Measurements from ENCODE around the gene TEN1.

TEN1 gene

GRCh38 chr17:75943491-75943890 is 35.5 kb upstream of the TEN1 start:
- Histone ChIP-seq H3K4me3 (ENCODE audit: low read length in 2 of 2) (no peak overlapping the region), H3K4me1 (ENCODE audit: control insufficient read depth in 2 of 2, insufficient read depth in 1 of 2, low read depth in 1 of 2, low read length in 2 of 2) (peaks cover 2 to 4% of the 10 kb centered on the region in 2 donors), H3K14ac (ENCODE audit: low read length) (no peak overlapping the region), H4K8ac (ENCODE audit: low read depth, low read length) (no peak overlapping the region), H3K23ac (ENCODE audit: low read depth, low read length, poor library complexity) (no peak overlapping the region), H2AFZ (ENCODE audit: low read length) (no peak overlapping the region), H3K9me3 (replicated peaks in 1 of 2; ENCODE audit: control insufficient read depth in 2 of 2, insufficient read depth in 1 of 2, low read depth in 1 of 2, low read length in 2 of 2) (no peaks in the 10 kb centered on the region), H2BK15ac (ENCODE audit: low read length) (no peak overlapping the region), H2BK5ac (ENCODE audit: low read length) (no peak overlapping the region), H3K4me2 (ENCODE audit: insufficient read depth, low read length, poor library complexity, severe bottlenecking) (no peak overlapping the region), H3K27ac (replicated peaks; ENCODE audit: low read length) (no peak overlapping the region), H3K27me3 (ENCODE audit: control insufficient read depth in 3 of 3, insufficient read depth in 3 of 3, low read depth in 1 of 3, low read length in 3 of 3) (no peaks in the 10 kb centered on the region), H3K18ac (ENCODE audit: low read length) (no peak overlapping the region), H2AK5ac (ENCODE audit: low read depth, low read length) (no peak overlapping the region), H3K4ac (ENCODE audit: low read length) (no peak overlapping the region), H2BK12ac (ENCODE audit: low read length) (no peak overlapping the region), H3K9ac (ENCODE audit: low read depth, low read length, poor library complexity) (no peak overlapping the region), H3K36me3 (replicated peaks in 1 of 2; ENCODE audit: control insufficient read depth in 2 of 2, insufficient read depth in 2 of 2, low read length in 2 of 2) (peaks cover 1 to 35% of the 10 kb centered on the region in 2 donors), H2BK120ac (ENCODE audit: low read depth, low read length) (no peak overlapping the region), H4K91ac (ENCODE audit: low read depth, low read length, poor library complexity) (no peak overlapping the region), H3K79me1 (ENCODE audit: low read depth, low read length) (no peaks in the 10 kb centered on the region)
- WGBS, 2 donors (ENCODE audit: extremely low coverage in 2 of 2, insufficient read length in 2 of 2, insufficient replicate concordance in 1 of 2), result no CpG with 5 or more reads among the region's 1 CpG
- no peak for DNase-seq (ENCODE audit: low spot score)

- Histone ChIP-seq H3K9ac (ENCODE audit: low read depth, low read length, poor library complexity) (no peak overlapping the region), H4K8ac (ENCODE audit: low read depth, low read length) (no peak overlapping the region), H3K27me3 (ENCODE audit: control insufficient read depth in 3 of 3, insufficient read depth in 3 of 3, low read depth in 1 of 3, low read length in 3 of 3) (no peaks in the 10 kb centered on the region), H3K79me1 (ENCODE audit: low read depth, low read length) (no peaks in the 10 kb centered on the region), H3K4me1 (ENCODE audit: control insufficient read depth in 2 of 2, insufficient read depth in 1 of 2, low read depth in 1 of 2, low read length in 2 of 2) (peaks cover 2 to 4% of the 10 kb centered on the region in 2 donors), H3K14ac (ENCODE audit: low read length) (no peak overlapping the region), H2BK120ac (ENCODE audit: low read depth, low read length) (no peak overlapping the region), H3K27ac (replicated peaks; ENCODE audit: low read length) (no peak overlapping the region), H3K4ac (ENCODE audit: low read length) (no peak overlapping the region), H2BK12ac (ENCODE audit: low read length) (no peak overlapping the region), H3K4me2 (ENCODE audit: insufficient read depth, low read length, poor library complexity, severe bottlenecking) (no peak overlapping the region), H3K36me3 (replicated peaks in 1 of 2; ENCODE audit: control insufficient read depth in 2 of 2, insufficient read depth in 2 of 2, low read length in 2 of 2) (peaks cover 5 to 52% of the 10 kb centered on the region in 2 donors), H2AK5ac (ENCODE audit: low read depth, low read length) (no peak overlapping the region), H3K23ac (ENCODE audit: low read depth, low read length, poor library complexity) (no peak overlapping the region), H2AFZ (ENCODE audit: low read length) (no peak overlapping the region), H3K18ac (ENCODE audit: low read length) (no peak overlapping the region), H3K4me3 (ENCODE audit: low read length in 2 of 2) (no peak overlapping the region), H3K9me3 (replicated peaks in 1 of 2; ENCODE audit: control insufficient read depth in 2 of 2, insufficient read depth in 1 of 2, low read depth in 1 of 2, low read length in 2 of 2) (no peaks in the 10 kb centered on the region), H4K91ac (ENCODE audit: low read depth, low read length, poor library complexity) (no peak overlapping the region), H2BK5ac (ENCODE audit: low read length) (no peak overlapping the region), H2BK15ac (ENCODE audit: low read length) (no peak overlapping the region)
- no CpG with 5 or more reads among the region's 2 CpGs for WGBS, 2 donors (ENCODE audit: extremely low coverage in 2 of 2, insufficient read length in 2 of 2, insufficient replicate concordance in 1 of 2)
- no peak for DNase-seq (ENCODE audit: low spot score)
These were observed 33.8 kb upstream of the TEN1 start for GRCh38 chr17:75945211-75945610.

GRCh38 chr17:75950421-75950820 is 28.6 kb upstream of the TEN1 start:
- H3K4ac ChIP-seq (ENCODE audit: low read length), result no peak overlapping the region
- no peak overlapping the region for H3K23ac ChIP-seq (ENCODE audit: low read depth, low read length, poor library complexity)
- H3K27me3 ChIP-seq (ENCODE audit: control insufficient read depth in 3 of 3, insufficient read depth in 3 of 3, low read depth in 1 of 3, low read length in 3 of 3), result no peaks in the 10 kb centered on the region
- H3K9ac ChIP-seq (ENCODE audit: low read depth, low read length, poor library complexity), result no peak overlapping the region
- H3K4me2 ChIP-seq (ENCODE audit: insufficient read depth, low read length, poor library complexity, severe bottlenecking), result no peak overlapping the region
- H3K9me3 ChIP-seq (replicated peaks in 1 of 2; ENCODE audit: control insufficient read depth in 2 of 2, insufficient read depth in 1 of 2, low read depth in 1 of 2, low read length in 2 of 2), result no peaks in the 10 kb centered on the region
- no peak overlapping the region for H4K8ac ChIP-seq (ENCODE audit: low read depth, low read length)
- DNase-seq (ENCODE audit: low spot score), result no peak
- H3K4me1 ChIP-seq (ENCODE audit: control insufficient read depth in 2 of 2, insufficient read depth in 1 of 2, low read depth in 1 of 2, low read length in 2 of 2), result no peaks in the 10 kb centered on the region
- no peak overlapping the region for H2BK120ac ChIP-seq (ENCODE audit: low read depth, low read length)
- H2BK5ac ChIP-seq (ENCODE audit: low read length), result no peak overlapping the region
- no peak overlapping the region for H2AK5ac ChIP-seq (ENCODE audit: low read depth, low read length)
- H3K14ac ChIP-seq (ENCODE audit: low read length), result no peak overlapping the region
- H2BK12ac ChIP-seq (ENCODE audit: low read length), result no peak overlapping the region
- no peak overlapping the region for H2AFZ ChIP-seq (ENCODE audit: low read length)
- H3K18ac ChIP-seq (ENCODE audit: low read length), result no peak overlapping the region
- no peak overlapping the region for H3K4me3 ChIP-seq (ENCODE audit: low read length in 2 of 2)
- H3K36me3 ChIP-seq (replicated peaks in 1 of 2; ENCODE audit: control insufficient read depth in 2 of 2, insufficient read depth in 2 of 2, low read length in 2 of 2), result peaks cover 17 to 89% of the 10 kb centered on the region in 2 donors
- H3K27ac ChIP-seq (replicated peaks; ENCODE audit: low read length), result no peak overlapping the region
- WGBS, 2 donors (ENCODE audit: extremely low coverage in 2 of 2, insufficient read length in 2 of 2, insufficient replicate concordance in 1 of 2), result no CpG with 5 or more reads among the region's 6 CpGs
- H2BK15ac ChIP-seq (ENCODE audit: low read length), result no peak overlapping the region
- H3K79me1 ChIP-seq (ENCODE audit: low read depth, low read length), result no peaks in the 10 kb centered on the region
- no peak overlapping the region for H4K91ac ChIP-seq (ENCODE audit: low read depth, low read length, poor library complexity)

GRCh38 chr17:75950855-75951554 is 28.0 kb upstream of the TEN1 start:
- H2BK15ac ChIP-seq (ENCODE audit: low read length), result no peak overlapping the region

More at GRCh38 chr17:75950855-75951554, 28.0 kb upstream of the TEN1 start:
- Histone ChIP-seq H4K91ac (ENCODE audit: low read depth, low read length, poor library complexity) (no peak overlapping the region), H3K4me3 (ENCODE audit: low read length in 2 of 2) (no peak overlapping the region), H3K9ac (ENCODE audit: low read depth, low read length, poor library complexity) (no peak overlapping the region), H3K27ac (replicated peaks; ENCODE audit: low read length) (no peak overlapping the region), H3K36me3 (replicated peaks in 1 of 2; ENCODE audit: control insufficient read depth in 2 of 2, insufficient read depth in 2 of 2, low read length in 2 of 2) (peaks cover 17 to 89% of the 10 kb centered on the region in 2 donors), H3K23ac (ENCODE audit: low read depth, low read length, poor library complexity) (no peak overlapping the region), H3K27me3 (ENCODE audit: control insufficient read depth in 3 of 3, insufficient read depth in 3 of 3, low read depth in 1 of 3, low read length in 3 of 3) (no peaks in the 10 kb centered on the region), H3K4me1 (ENCODE audit: control insufficient read depth in 2 of 2, insufficient read depth in 1 of 2, low read depth in 1 of 2, low read length in 2 of 2) (no peaks in the 10 kb centered on the region), H3K79me1 (ENCODE audit: low read depth, low read length) (no peaks in the 10 kb centered on the region), H3K14ac (ENCODE audit: low read length) (no peak overlapping the region), H2AK5ac (ENCODE audit: low read depth, low read length) (no peak overlapping the region), H3K9me3 (replicated peaks in 1 of 2; ENCODE audit: control insufficient read depth in 2 of 2, insufficient read depth in 1 of 2, low read depth in 1 of 2, low read length in 2 of 2) (no peaks in the 10 kb centered on the region), H2BK5ac (ENCODE audit: low read length) (no peak overlapping the region), H3K4ac (ENCODE audit: low read length) (no peak overlapping the region), H4K8ac (ENCODE audit: low read depth, low read length) (no peak overlapping the region), H2BK12ac (ENCODE audit: low read length) (no peak overlapping the region), H3K18ac (ENCODE audit: low read length) (no peak overlapping the region), H2AFZ (ENCODE audit: low read length) (no peak overlapping the region), H2BK120ac (ENCODE audit: low read depth, low read length) (no peak overlapping the region), H3K4me2 (ENCODE audit: insufficient read depth, low read length, poor library complexity, severe bottlenecking) (no peak overlapping the region)
- WGBS, 2 donors (ENCODE audit: extremely low coverage in 2 of 2, insufficient read length in 2 of 2, insufficient replicate concordance in 1 of 2), result no CpG with 5 or more reads among the region's 8 CpGs
- DNase-seq (ENCODE audit: low spot score), result no peak
